CD4-positive, alpha-beta memory T cell (primary cell): ENCODE results near the gene MAP3K14. TPM values are rescaled to one million over a fixed set of nuclear protein-coding genes. Genes with fewer than 3 reads are reported as not detected.

Source experiments
- CTCF ChIA-PET: fragments of 350-600 bp; sonication (Branson Sonifier 250); formaldehyde crosslinking; loops from one replicate; lab custom pipeline; 2021; ENCODE audit warnings: inconsistent platforms; ENCODE audit not compliant: partially characterized antibody; lab: Charles Lee
- POLR2A ChIA-PET: fragments of 350-600 bp; sonication (Branson Sonifier 250); formaldehyde crosslinking; loops from one replicate; lab custom pipeline; 2021; ENCODE audit not compliant: partially characterized antibody; lab: Charles Lee
- DNase-seq, 5 donors: peaks; one replicate each; pipeline versions ENCODE4 v3.0.0 to v3.0.0-alpha.2; 2020 to 2022; ENCODE audit warnings: mixed read lengths in 1 of 5
- H3K27ac ChIP-seq: one replicate; pipeline ENCODE4 v1.7.0; 2013; ENCODE audit warnings: low read depth, low read length
- H3K27me3 ChIP-seq: 2 replicates; pipeline ENCODE4 v1.7.0; 2013; ENCODE audit warnings: mild to moderate bottlenecking, low read length, moderate library complexity; ENCODE audit not compliant: insufficient read depth
- H3K36me3 ChIP-seq: 2 replicates; pipeline ENCODE4 v1.7.0; 2013; ENCODE audit warnings: mild to moderate bottlenecking, low read length, moderate library complexity; ENCODE audit not compliant: insufficient read depth
- H3K4me1 ChIP-seq: 2 replicates; pipeline ENCODE4 v1.7.0; 2013; ENCODE audit warnings: mild to moderate bottlenecking, low read length, moderate library complexity; ENCODE audit not compliant: insufficient read depth
- H3K4me3 ChIP-seq, 2 donors: one replicate each; pipeline ENCODE4 v1.7.0; 2013; ENCODE audit warnings: low read length in 2 of 2, mild to moderate bottlenecking in 1 of 2
- H3K9me3 ChIP-seq, 2 donors: one replicate each; pipeline ENCODE4 v1.7.0; 2013; ENCODE audit warnings: low read length in 2 of 2, control low read depth in 1 of 2; ENCODE audit not compliant: control insufficient read depth in 1 of 2
- H3K27ac Mint-ChIP-seq, 7 donors: one replicate each; pipeline ENCODE4 v1.8.0; 2020 to 2021; ENCODE audit warnings: mixed read lengths in 7 of 7, mild to moderate bottlenecking in 6 of 7, inconsistent platforms in 3 of 7, moderate library complexity in 3 of 7
- H3K27me3 Mint-ChIP-seq, 2 donors: one replicate each; pipeline ENCODE4 v1.8.0; 2020 to 2021; ENCODE audit warnings: mixed read lengths in 2 of 2
- H3K36me3 Mint-ChIP-seq, 2 donors: one replicate each; pipeline ENCODE4 v1.8.0; 2020 to 2021; ENCODE audit warnings: mixed read lengths in 2 of 2, inconsistent platforms in 1 of 2, mild to moderate bottlenecking in 1 of 2
- H3K4me1 Mint-ChIP-seq, 4 donors: one replicate each; pipeline ENCODE4 v1.8.0; 2020 to 2021; ENCODE audit warnings: mixed read lengths in 4 of 4, mild to moderate bottlenecking in 1 of 4
- H3K4me3 Mint-ChIP-seq, 8 donors: one replicate each; pipeline ENCODE4 v1.8.0; 2020 to 2021; ENCODE audit warnings: mixed read lengths in 8 of 8, mild to moderate bottlenecking in 7 of 8, moderate library complexity in 6 of 8, inconsistent platforms in 3 of 8
- H3K9me3 Mint-ChIP-seq, 8 donors: one replicate each; pipeline ENCODE4 v1.8.0; 2020 to 2021; ENCODE audit warnings: mixed read lengths in 8 of 8, mild to moderate bottlenecking in 5 of 8, inconsistent platforms in 3 of 8, moderate library complexity in 1 of 8
- intact Hi-C: fragments of 100-400 bp; cut with micrococcal nuclease; formaldehyde crosslinking; loops from one replicate; pipeline ENCODE4 v1.15.1; 2023
- polyA plus RNA-seq, 2 donors: library from polyadenylated mRNA; unstranded; fragments of 300-500 nt; fragmentation: Illumina TruSeq; gene quantifications; one replicate each; pipeline ENCODE4 v1.2.3, GENCODE V29; 2021
- total RNA-seq, 2 experiments: library from RNA; stranded (reverse); gene quantifications; one replicate each; pipeline ENCODE4 v1.2.3, GENCODE V29; 2021

The MAP3K14 gene
- total and polyA plus RNA-seq, 4 experiments from 2014 or later, result 2.3 to 49.3 (median 31.6) TPM

GRCh38 chr17:45320931-45321461 lies 4.2 kb upstream of the MAP3K14 start:
- no peak for DNase-seq
- no peak overlapping the region for H3K27ac ChIP-seq
- intact Hi-C loops, result no loop called here

DNA sequence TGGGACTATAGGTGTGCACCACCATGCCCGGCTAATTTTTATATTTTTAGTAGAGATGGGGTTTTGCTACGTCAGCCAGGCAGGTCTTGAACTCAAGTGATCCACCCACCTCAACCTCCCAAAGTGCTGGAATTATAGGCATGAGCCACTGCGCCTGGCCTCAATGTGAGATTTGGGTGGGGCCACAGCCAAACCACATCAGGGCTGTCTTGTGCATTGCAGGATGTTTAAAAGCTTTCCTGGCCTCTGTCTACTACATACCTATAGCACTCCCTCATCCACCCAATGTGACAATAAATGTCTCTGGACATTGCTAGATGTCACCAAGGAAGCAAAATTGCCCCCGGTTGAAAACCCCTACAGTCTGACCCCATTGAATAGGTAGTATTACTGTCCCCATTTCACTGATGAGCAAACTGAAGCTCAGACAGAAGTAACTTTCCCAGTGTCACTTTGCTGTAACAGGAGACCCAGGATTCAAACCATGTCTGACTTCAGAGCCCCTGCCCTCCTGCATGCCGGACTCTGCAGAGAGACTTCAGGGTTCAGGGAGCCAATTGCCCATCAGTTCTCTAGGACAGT lies 3.6 kb upstream of the MAP3K14 start:
- peaks cover 38 to 61% (median 50%) of the 10 kb centered on the region in 4 donors for H3K4me1 Mint-ChIP-seq
- POLR2A ChIA-PET, result interaction anchor here (0.7 to 11.7 kb wide), 11 partner anchors 8 to 172 kb away, joined by 3 to 130 read pairs (median 4); partner anchors contain the start of gene HEXIM1
- H3K27ac ChIP-seq, result no peak overlapping the region

More at GRCh38 chr17:45320931-45321461, 4.2 kb upstream of the MAP3K14 start:
- peak overlapping the region; percentile 72 to 93 (median 80) for H3K27ac Mint-ChIP-seq
- ChIA-PET CTCF (interaction anchor here (1.4 to 1.7 kb wide), 2 partner anchors 13 to 85 kb away, joined by 3 to 6 read pairs; no protein-coding TSS in a partner anchor), POLR2A (interaction anchor here (1.0 to 2.3 kb wide), 7 partner anchors 9 to 171 kb away, joined by 3 to 9 read pairs (median 4); no protein-coding TSS in a partner anchor)
- H3K4me1 Mint-ChIP-seq, result peaks cover 35 to 57% (median 46%) of the 10 kb centered on the region in 4 donors
- Histone ChIP-seq H3K4me1 (peaks cover 49% of the 10 kb centered on the region), H3K36me3 (no peaks in the 10 kb centered on the region), H3K27me3 (no peaks in the 10 kb centered on the region), H3K9me3 (no peaks in the 10 kb centered on the region), H3K4me3 (peak overlapping the region in 1 of 2 donors; percentile 32)
- peaks cover 0 to 6% of the 10 kb centered on the region in 2 donors for H3K36me3 Mint-ChIP-seq
- H3K4me3 Mint-ChIP-seq, result peak overlapping the region in 6 of 8 donors; percentile 53 to 84 (median 60)
- H3K9me3 Mint-ChIP-seq, result no peaks in the 10 kb centered on the region
- H3K27me3 Mint-ChIP-seq, result no peaks in the 10 kb centered on the region

DNA sequence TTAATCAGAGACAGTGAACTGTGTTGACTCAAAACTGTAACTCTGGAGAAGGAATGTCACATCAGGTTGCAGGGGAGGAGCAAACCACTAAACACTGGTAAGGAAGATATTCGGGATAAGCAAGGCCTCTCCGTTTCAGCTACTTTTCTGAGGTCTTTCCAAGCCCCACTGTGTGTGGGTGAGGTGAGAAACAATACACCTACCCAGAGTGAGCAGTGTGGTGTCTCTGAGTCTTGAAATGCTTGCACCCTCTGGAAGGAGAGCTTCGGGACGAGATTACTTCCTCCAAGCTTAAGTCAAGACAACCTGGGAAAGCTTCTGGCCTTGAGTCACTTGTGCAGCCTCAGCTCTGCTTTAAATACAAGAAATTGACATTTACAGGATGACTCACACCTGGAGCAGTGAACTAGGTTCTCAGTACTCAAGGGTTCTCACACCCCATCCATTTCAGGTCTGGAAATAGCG lies 2.5 kb upstream of the MAP3K14 start:
- H3K9me3 ChIP-seq, result no peaks in the 10 kb centered on the region
- Mint-ChIP-seq H3K9me3 (no peaks in the 10 kb centered on the region), H3K27me3 (no peaks in the 10 kb centered on the region), H3K27ac (peak overlapping the region; percentile 44 to 97 (median 90)), H3K36me3 (peaks cover 0 to 16% of the 10 kb centered on the region in 2 donors), H3K4me3 (peak overlapping the region in 5 of 8 donors; percentile 39 to 79 (median 60)), H3K4me1 (peaks cover 46 to 71% (median 59%) of the 10 kb centered on the region in 4 donors)
- peak overlapping the region; percentile 64 for H3K27ac ChIP-seq
- ChIA-PET POLR2A (interaction anchor here (0.8 to 11.7 kb wide), 5 partner anchors 33 to 171 kb away, joined by 3 to 324 read pairs (median 11); partner anchors contain the start of genes FMNL1, HEXIM1 and SPATA32), CTCF (interaction anchor here (1.1 to 1.7 kb wide), 5 partner anchors 11 to 122 kb away, joined by 3 to 6 read pairs (median 5); no protein-coding TSS in a partner anchor)
- H3K4me3 ChIP-seq, result no peak overlapping the region
- no peaks in the 10 kb centered on the region for H3K36me3 ChIP-seq
- intact Hi-C loops, result no loop called here
- H3K27me3 ChIP-seq, result no peaks in the 10 kb centered on the region
- no peak for DNase-seq
- peaks cover 64% of the 10 kb centered on the region for H3K4me1 ChIP-seq

More for the DNA sequence above, 3.6 kb upstream of the MAP3K14 start:
- H3K27me3 Mint-ChIP-seq, result no peaks in the 10 kb centered on the region
- Histone ChIP-seq H3K27me3 (no peaks in the 10 kb centered on the region), H3K4me1 (peaks cover 52% of the 10 kb centered on the region), H3K36me3 (no peaks in the 10 kb centered on the region), H3K4me3 (peak overlapping the region in 1 of 2 donors; percentile 32), H3K9me3 (no peaks in the 10 kb centered on the region)
- intact Hi-C loops, result no loop called here
- no peaks in the 10 kb centered on the region for H3K9me3 Mint-ChIP-seq
- H3K36me3 Mint-ChIP-seq, result peaks cover 0 to 12% of the 10 kb centered on the region in 2 donors
- peak overlapping the region; percentile 72 to 93 (median 80) for H3K27ac Mint-ChIP-seq
- peak overlapping the region in 7 of 8 donors; percentile 13 to 84 (median 60) for H3K4me3 Mint-ChIP-seq
- peak in 1 of 5 donors; percentile 19 for DNase-seq
- CTCF ChIA-PET, result interaction anchor here (0.8 to 1.7 kb wide), 4 partner anchors 12 to 85 kb away, joined by 3 to 6 read pairs (median 3); no protein-coding TSS in a partner anchor

DNA sequence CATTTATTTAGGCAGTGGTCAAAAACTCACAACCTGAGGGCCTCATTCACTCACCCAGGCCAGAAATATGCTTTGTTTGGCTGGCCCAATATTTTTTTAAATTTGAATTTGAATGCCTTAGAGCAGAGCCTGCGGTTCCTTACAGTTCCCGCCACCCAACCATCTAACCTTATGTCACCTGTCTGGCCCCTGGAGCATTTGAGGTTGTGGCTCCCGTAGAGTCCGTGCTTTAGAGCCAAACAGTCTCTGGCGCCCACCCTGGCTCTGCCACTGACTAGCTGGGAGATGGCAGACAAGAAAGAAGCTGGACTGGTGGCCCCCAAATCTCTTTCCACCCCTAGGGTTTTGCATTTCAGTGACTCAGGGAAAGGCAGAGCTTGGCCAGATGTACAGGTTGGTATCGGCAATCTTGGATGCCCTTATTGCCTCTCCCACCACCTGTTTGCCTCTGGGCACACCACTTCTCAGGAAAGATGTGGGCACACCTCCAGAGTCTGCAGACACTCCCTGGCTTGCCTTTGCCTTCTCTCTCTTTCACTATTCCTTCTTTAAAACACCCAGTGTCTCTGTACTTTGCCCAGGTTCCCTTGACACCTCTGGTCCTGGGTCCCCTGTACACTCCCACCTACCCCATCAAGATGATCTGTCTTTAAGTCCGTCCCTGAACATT lies 1.9 kb upstream of the MAP3K14 start:
- no peaks in the 10 kb centered on the region for H3K9me3 Mint-ChIP-seq
- intact Hi-C loops, result no loop called here
- peak overlapping the region; percentile 64 for H3K27ac ChIP-seq
- peaks cover 0 to 16% of the 10 kb centered on the region in 2 donors for H3K36me3 Mint-ChIP-seq
- no peaks in the 10 kb centered on the region for H3K27me3 Mint-ChIP-seq
- POLR2A ChIA-PET, result interaction anchor here (0.8 to 11.7 kb wide), 9 partner anchors 11 to 170 kb away, joined by 3 to 324 read pairs (median 32); partner anchors contain the start of genes FMNL1, HEXIM1, HEXIM2 and SPATA32
- no peak for DNase-seq
- H3K4me1 ChIP-seq, result peaks cover 70% of the 10 kb centered on the region
- CTCF ChIA-PET, result interaction anchor here (1.1 to 5.0 kb wide), 8 partner anchors 12 to 121 kb away, joined by 3 to 46 read pairs (median 5); no protein-coding TSS in a partner anchor
- H3K4me1 Mint-ChIP-seq, result peaks cover 49 to 77% (median 62%) of the 10 kb centered on the region in 4 donors
- H3K27me3 ChIP-seq, result no peaks in the 10 kb centered on the region
- no peaks in the 10 kb centered on the region for H3K9me3 ChIP-seq
- H3K27ac Mint-ChIP-seq, result peak overlapping the region; percentile 44 to 97 (median 90)
- H3K4me3 Mint-ChIP-seq, result peak overlapping the region in 5 of 8 donors; percentile 46 to 91 (median 79)
- H3K4me3 ChIP-seq, result no peak overlapping the region
- no peaks in the 10 kb centered on the region for H3K36me3 ChIP-seq

DNA sequence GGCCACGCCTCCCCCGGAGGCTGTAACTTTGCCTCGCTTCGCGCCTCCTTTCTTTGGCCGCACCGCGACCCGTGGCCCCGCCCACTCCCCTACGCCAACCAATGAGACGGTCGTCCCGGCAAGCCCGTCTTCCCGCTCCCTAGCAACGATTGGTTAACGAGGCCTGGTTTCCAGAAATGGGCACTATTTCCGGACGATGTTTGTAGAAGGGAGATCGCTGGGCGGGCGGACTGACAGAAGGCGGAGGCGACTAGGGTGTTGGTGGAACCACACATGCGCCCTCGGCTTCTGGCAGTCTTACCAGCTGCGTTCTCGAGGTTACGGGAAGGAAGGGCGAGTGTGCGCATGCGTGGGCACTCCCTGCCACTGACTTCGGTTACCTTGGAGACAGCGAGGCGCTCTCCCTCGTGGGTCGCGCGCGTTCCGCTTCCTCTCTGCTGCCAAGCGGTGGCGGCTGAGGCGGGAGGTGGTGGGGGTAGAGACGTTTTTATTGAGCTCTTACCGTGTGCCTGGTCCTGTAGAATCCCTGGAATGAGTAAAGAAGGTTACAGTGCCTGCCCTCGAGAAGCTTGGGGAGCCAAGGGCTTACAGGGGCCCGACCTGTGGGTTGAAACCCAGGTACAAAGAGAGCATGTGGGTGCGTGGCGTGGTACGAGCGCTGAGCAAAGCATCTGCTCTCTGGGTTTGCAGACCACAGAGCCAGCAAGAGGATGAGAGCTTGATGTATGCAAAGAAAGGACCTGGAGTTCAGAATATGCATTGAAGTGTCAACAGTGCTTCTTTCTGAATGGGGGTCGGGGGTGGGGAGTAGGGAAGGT lies 500 bp upstream of the MAP3K14 start:
- H3K4me1 Mint-ChIP-seq, result peaks cover 60 to 91% (median 75%) of the 10 kb centered on the region in 4 donors
- H3K9me3 Mint-ChIP-seq, result no peaks in the 10 kb centered on the region
- Histone ChIP-seq H3K9me3 (no peaks in the 10 kb centered on the region), H3K36me3 (no peaks in the 10 kb centered on the region), H3K27me3 (no peaks in the 10 kb centered on the region), H3K4me3 (peak overlapping the region; percentile 48 to 92), H3K27ac (peak overlapping the region; percentile 77), H3K4me1 (peaks cover 84% of the 10 kb centered on the region)
- peak; percentile 99 to 100 (median 100) for DNase-seq
- no peaks in the 10 kb centered on the region for H3K27me3 Mint-ChIP-seq
- POLR2A ChIA-PET, result interaction anchor here (0.6 to 11.7 kb wide), 33 partner anchors 9 to 1956 kb away, joined by 3 to 324 read pairs (median 6); partner anchors contain the start of genes FMNL1, HEXIM1, HEXIM2 and SPATA32
- peak overlapping the region; percentile 86 to 98 (median 97) for H3K27ac Mint-ChIP-seq
- peaks cover 0 to 18% of the 10 kb centered on the region in 2 donors for H3K36me3 Mint-ChIP-seq
- H3K4me3 Mint-ChIP-seq, result peak overlapping the region; percentile 88 to 93 (median 91)
- intact Hi-C loops, result loop anchor here (1.0 kb wide), 2 partner anchors 70 to 91 kb away; no protein-coding TSS in a partner anchor
- CTCF ChIA-PET, result interaction anchor here (1.0 to 5.0 kb wide), 21 partner anchors 8 to 182 kb away, joined by 3 to 46 read pairs (median 5); partner anchors contain the start of gene ACBD4
